ENCODE data around the gene MED27. TPM values are rescaled to one million over a fixed set of nuclear protein-coding genes. Genes with fewer than 3 reads are reported as not detected.

MED27 gene
- 32.2 TPM for polyA plus RNA-seq (2013, experiment 1 of 2)
- polyA plus RNA-seq (2013, experiment 2 of 2), result 33.7 TPM

- 0 out of 2 replicates have a peak, but pooled peaks cover 5% of the 10 kb centered on the region for H3K4me1 ChIP-seq (ENCODE audit: insufficient read depth, low read length)
- peak within 1 kb of the TSS; percentile 82 for H3K9ac ChIP-seq (ENCODE audit: low read depth, low read length)
- no peaks in the 10 kb centered on the region for H3K9me3 ChIP-seq (ENCODE audit: insufficient read depth, low read depth, low read length)
- H3K27me3 ChIP-seq (ENCODE audit: insufficient read depth, low read length), result peaks cover 4% of the 10 kb centered on the region; the same call in 1 of the 2 replicates
- peaks cover 16% of the 10 kb centered on the region for H3K36me3 ChIP-seq (ENCODE audit: insufficient read depth, low read length)
- under 1% methylated on average over 41 of the region's 41 CpGs for WGBS
- H3K4me3 ChIP-seq (ENCODE audit: low read length), result peak within 1 kb of the TSS; percentile 99
- H3K27ac ChIP-seq (ENCODE audit: low read depth, low read length), result no peak within 1 kb of the TSS
Measured at GRCh38 chr9:132079391-132080091, at the start of gene MED27. MED27 (minus strand) TSS chr9:132079867; CDS start chr9:132079844, 23 bp downstream.

GRCh38 chr9:132127888-132128534 is 48.3 kb upstream of the MED27 start:
- Histone ChIP-seq H3K4me3 (ENCODE audit: low read length) (no peak overlapping the region), H3K36me3 (ENCODE audit: insufficient read depth, low read length) (no peaks in the 10 kb centered on the region), H3K9ac (ENCODE audit: low read depth, low read length) (no peak overlapping the region), H3K4me1 (ENCODE audit: insufficient read depth, low read length) (peaks cover 22% of the 10 kb centered on the region), H3K27ac (ENCODE audit: low read depth, low read length) (no peak overlapping the region), H3K9me3 (ENCODE audit: insufficient read depth, low read depth, low read length) (no peaks in the 10 kb centered on the region), H3K27me3 (ENCODE audit: insufficient read depth, low read length) (no peaks in the 10 kb centered on the region)
- 86% methylated on average over 15 of the region's 15 CpGs for WGBS

DNA sequence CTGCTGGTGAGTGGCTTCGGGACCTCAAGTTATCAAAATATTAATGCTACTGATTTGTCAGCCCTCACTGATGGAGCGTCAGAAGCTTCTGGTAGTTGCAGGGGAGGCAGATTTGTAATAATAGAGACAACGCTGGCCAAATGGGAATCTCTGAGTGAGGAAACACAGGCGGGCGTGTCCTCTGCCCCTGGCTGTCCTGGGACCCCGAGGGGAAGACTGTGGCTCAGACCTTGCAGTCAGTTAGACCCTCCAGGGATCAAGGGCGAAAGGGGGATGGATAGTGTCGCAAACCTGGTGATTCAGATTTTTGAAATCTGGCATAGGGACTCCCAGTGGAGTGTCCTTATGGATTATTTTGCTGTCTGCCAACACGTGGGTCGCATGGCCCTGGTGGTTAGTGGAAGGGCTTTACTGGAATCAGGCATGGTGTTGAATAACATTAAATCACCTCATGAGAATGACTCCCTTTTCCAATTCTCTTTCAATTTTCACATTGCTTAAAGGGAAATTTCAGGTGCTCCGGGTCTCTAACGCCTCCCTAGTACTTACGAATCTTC is 47.1 kb upstream of the MED27 start:
- H3K9ac ChIP-seq (ENCODE audit: low read depth, low read length), result no peak overlapping the region
- 83% methylated on average over 13 of the region's 13 CpGs for WGBS
- H3K27me3 ChIP-seq (ENCODE audit: insufficient read depth, low read length), result no peaks in the 10 kb centered on the region; the same call in 1 of the 2 replicates
- no peaks in the 10 kb centered on the region for H3K9me3 ChIP-seq (ENCODE audit: insufficient read depth, low read depth, low read length)
- H3K36me3 ChIP-seq (ENCODE audit: insufficient read depth, low read length), result no peaks in the 10 kb centered on the region
- no peak overlapping the region for H3K4me3 ChIP-seq (ENCODE audit: low read length)
- H3K27ac ChIP-seq (ENCODE audit: low read depth, low read length), result no peak overlapping the region
- peaks cover 29% of the 10 kb centered on the region for H3K4me1 ChIP-seq (ENCODE audit: insufficient read depth, low read length)

DNA sequence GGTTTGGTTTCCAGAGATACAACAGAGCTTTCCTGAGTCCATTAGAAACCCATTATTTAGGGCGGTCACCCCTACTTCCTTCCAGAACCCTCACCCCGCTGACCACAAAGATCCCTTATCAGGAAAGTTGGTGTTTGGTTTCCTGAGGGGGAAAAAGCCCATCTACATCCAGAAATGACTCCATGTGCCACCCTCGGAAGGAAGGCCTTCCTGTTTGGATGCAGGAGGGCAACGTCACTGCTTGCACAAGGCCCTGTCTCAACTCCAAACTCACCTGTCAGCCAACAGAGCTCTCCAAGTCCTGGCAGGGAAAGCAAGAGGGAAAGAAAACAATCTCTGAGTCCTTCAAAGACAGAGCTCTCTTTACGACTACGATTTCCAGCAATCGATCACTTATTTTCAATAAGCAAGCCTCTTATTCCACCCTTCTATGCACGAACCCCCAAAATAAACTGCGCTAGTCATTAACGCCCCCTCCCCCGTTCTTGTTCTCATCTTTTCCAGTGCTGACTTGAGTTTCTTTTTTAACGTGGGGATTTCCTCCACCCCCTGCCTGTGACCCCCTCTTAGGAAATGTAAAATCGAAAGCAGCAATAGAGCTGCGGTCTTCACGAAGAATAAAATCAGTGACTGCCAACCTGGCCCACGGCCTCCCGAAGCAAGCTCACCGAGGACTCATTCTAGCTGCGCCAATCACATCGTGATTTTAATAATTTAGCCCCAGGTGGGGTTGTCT is 46.4 kb upstream of the MED27 start:
- Histone ChIP-seq H3K4me3 (ENCODE audit: low read length) (no peak overlapping the region), H3K36me3 (ENCODE audit: insufficient read depth, low read length) (no peaks in the 10 kb centered on the region), H3K27ac (ENCODE audit: low read depth, low read length) (no peak overlapping the region), H3K4me1 (ENCODE audit: insufficient read depth, low read length) (peaks cover 31% of the 10 kb centered on the region), H3K9ac (ENCODE audit: low read depth, low read length) (no peak overlapping the region), H3K27me3 (ENCODE audit: insufficient read depth, low read length) (no peaks in the 10 kb centered on the region; the same call in 1 of the 2 replicates), H3K9me3 (ENCODE audit: insufficient read depth, low read depth, low read length) (no peaks in the 10 kb centered on the region)
- WGBS, result 73% methylated on average over 19 of the region's 20 CpGs

DNA sequence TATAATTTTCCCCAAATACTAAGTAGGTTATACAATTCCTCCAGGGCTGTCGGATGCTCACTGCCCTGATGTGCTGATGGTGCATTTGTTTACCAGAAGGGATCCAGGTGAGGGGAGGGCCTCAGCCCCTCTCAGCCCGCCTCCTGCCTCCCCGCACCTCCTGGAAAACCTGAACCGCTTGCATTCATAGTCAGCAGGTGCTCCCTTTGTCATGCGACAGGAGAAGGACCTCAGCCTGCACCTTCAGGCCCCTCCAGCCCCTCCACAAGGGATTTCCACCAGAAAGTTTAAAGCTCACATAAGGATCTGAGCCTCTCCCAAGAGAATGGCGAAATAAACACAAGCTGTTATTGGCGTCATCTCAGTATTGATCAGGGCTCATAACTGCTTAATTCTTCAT is 45.7 kb upstream of the MED27 start:
- Histone ChIP-seq H3K9ac (ENCODE audit: low read depth, low read length) (no peak overlapping the region), H3K4me1 (ENCODE audit: insufficient read depth, low read length) (peaks cover 31% of the 10 kb centered on the region), H3K27ac (ENCODE audit: low read depth, low read length) (0 out of 2 replicates have a peak overlapping the region, but pooled peaks have one; percentile 57), H3K27me3 (ENCODE audit: insufficient read depth, low read length) (no peaks in the 10 kb centered on the region; the same call in 1 of the 2 replicates), H3K4me3 (ENCODE audit: low read length) (no peak overlapping the region), H3K9me3 (ENCODE audit: insufficient read depth, low read depth, low read length) (no peaks in the 10 kb centered on the region), H3K36me3 (ENCODE audit: insufficient read depth, low read length) (no peaks in the 10 kb centered on the region)
- 28% methylated on average over 7 of the region's 7 CpGs for WGBS

GRCh38 chr9:132124800-132125199 is 45.1 kb upstream of the MED27 start:
- Histone ChIP-seq H3K4me1 (ENCODE audit: insufficient read depth, low read length) (peaks cover 31% of the 10 kb centered on the region), H3K4me3 (ENCODE audit: low read length) (no peak overlapping the region), H3K27me3 (ENCODE audit: insufficient read depth, low read length) (no peaks in the 10 kb centered on the region; the same call in 1 of the 2 replicates), H3K36me3 (ENCODE audit: insufficient read depth, low read length) (no peaks in the 10 kb centered on the region), H3K9me3 (ENCODE audit: insufficient read depth, low read depth, low read length) (no peaks in the 10 kb centered on the region), H3K27ac (ENCODE audit: low read depth, low read length) (no peak overlapping the region), H3K9ac (ENCODE audit: low read depth, low read length) (no peak overlapping the region)
- 67% methylated on average over 6 of the region's 6 CpGs for WGBS

DNA sequence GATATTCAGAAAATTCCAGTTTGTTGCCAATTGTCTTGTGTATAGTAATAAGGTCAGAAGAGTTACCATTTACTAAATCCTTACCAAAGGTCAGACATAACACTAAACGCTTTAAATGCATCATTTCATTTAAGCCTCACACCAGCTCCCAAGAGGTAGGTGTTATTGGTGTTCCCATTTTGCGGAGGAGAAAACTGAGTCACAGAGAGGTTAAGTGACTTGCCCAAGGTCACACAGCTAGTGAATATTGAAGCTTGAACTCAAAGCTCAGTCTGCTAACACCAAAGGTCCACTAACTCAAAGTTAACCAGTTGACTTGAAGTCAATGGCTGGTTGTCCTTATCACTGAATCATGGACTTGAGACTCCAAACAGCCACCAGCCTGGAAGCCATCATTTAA is 41.4 kb upstream of the MED27 start:
- Histone ChIP-seq H3K9ac (ENCODE audit: low read depth, low read length) (no peak overlapping the region), H3K27me3 (ENCODE audit: insufficient read depth, low read length) (peaks cover 2% of the 10 kb centered on the region; the same call in 1 of the 2 replicates), H3K27ac (ENCODE audit: low read depth, low read length) (no peak overlapping the region), H3K9me3 (ENCODE audit: insufficient read depth, low read depth, low read length) (no peaks in the 10 kb centered on the region), H3K36me3 (ENCODE audit: insufficient read depth, low read length) (no peaks in the 10 kb centered on the region), H3K4me3 (ENCODE audit: low read length) (no peak overlapping the region), H3K4me1 (ENCODE audit: insufficient read depth, low read length) (peaks cover 20% of the 10 kb centered on the region)
- 100% methylated on average over 1 of the region's 2 CpGs for WGBS

- H3K9ac ChIP-seq (ENCODE audit: low read depth, low read length), result no peak overlapping the region
Measured at GRCh38 chr9:132117694-132118093, 38.0 kb upstream of the MED27 start.

GRCh38 chr9:132116583-132116982 is 36.9 kb upstream of the MED27 start:
- WGBS, result 87% methylated on average over 3 of the region's 3 CpGs
- H3K4me1 ChIP-seq (ENCODE audit: insufficient read depth, low read length), result 0 out of 2 replicates have a peak, but pooled peaks cover under 1% of the 10 kb centered on the region
- H3K27ac ChIP-seq (ENCODE audit: low read depth, low read length), result no peak overlapping the region
- no peaks in the 10 kb centered on the region for H3K9me3 ChIP-seq (ENCODE audit: insufficient read depth, low read depth, low read length)
- no peak overlapping the region for H3K9ac ChIP-seq (ENCODE audit: low read depth, low read length)
- H3K36me3 ChIP-seq (ENCODE audit: insufficient read depth, low read length), result no peaks in the 10 kb centered on the region
- no peak overlapping the region for H3K4me3 ChIP-seq (ENCODE audit: low read length)
- H3K27me3 ChIP-seq (ENCODE audit: insufficient read depth, low read length), result peaks cover 4% of the 10 kb centered on the region

More at GRCh38 chr9:132117694-132118093, 38.0 kb upstream of the MED27 start:
- peaks cover 2% of the 10 kb centered on the region; the same call in 1 of the 2 replicates for H3K27me3 ChIP-seq (ENCODE audit: insufficient read depth, low read length)
- peaks cover 9% of the 10 kb centered on the region for H3K4me1 ChIP-seq (ENCODE audit: insufficient read depth, low read length)
- 94% methylated on average over 3 of the region's 3 CpGs for WGBS
- H3K36me3 ChIP-seq (ENCODE audit: insufficient read depth, low read length), result no peaks in the 10 kb centered on the region
- H3K9me3 ChIP-seq (ENCODE audit: insufficient read depth, low read depth, low read length), result no peaks in the 10 kb centered on the region
- no peak overlapping the region for H3K27ac ChIP-seq (ENCODE audit: low read depth, low read length)
- no peak overlapping the region for H3K4me3 ChIP-seq (ENCODE audit: low read length)

- Histone ChIP-seq H3K4me1 (ENCODE audit: insufficient read depth, low read length) (no peaks in the 10 kb centered on the region), H3K27me3 (ENCODE audit: insufficient read depth, low read length) (peaks cover 4% of the 10 kb centered on the region), H3K27ac (ENCODE audit: low read depth, low read length) (no peak overlapping the region), H3K4me3 (ENCODE audit: low read length) (no peak overlapping the region), H3K9me3 (ENCODE audit: insufficient read depth, low read depth, low read length) (no peaks in the 10 kb centered on the region), H3K9ac (ENCODE audit: low read depth, low read length) (no peak overlapping the region), H3K36me3 (ENCODE audit: insufficient read depth, low read length) (no peaks in the 10 kb centered on the region)
- WGBS, result 36% methylated on average over 16 of the region's 18 CpGs
Measured at GRCh38 chr9:132114102-132114707, 34.5 kb upstream of the MED27 start.

Measured in HUES64 (cell line).